ENCODE data around the gene ESRP2.

DNA sequence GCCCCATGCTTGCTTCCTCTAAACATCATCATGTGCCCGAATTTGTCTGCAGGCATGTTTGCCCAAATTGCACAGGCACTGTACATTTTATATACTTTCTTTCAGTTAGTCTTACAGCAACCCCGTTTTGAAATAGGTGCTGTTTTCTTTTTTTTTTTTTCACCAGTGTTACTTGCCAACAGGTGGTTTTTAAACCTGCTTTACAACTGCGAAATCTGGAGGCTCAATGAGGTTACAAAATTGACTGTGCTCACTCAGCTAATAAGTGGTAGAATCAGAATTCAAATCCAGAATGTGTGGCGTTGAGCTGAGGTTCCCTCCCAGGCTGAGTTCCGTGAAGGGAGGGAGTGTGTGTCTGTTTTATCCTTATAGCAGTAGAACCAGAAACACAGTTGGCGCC lies 15.0 kb upstream of the ESRP2 start:
- TF ChIP-seq, protein P1, sequence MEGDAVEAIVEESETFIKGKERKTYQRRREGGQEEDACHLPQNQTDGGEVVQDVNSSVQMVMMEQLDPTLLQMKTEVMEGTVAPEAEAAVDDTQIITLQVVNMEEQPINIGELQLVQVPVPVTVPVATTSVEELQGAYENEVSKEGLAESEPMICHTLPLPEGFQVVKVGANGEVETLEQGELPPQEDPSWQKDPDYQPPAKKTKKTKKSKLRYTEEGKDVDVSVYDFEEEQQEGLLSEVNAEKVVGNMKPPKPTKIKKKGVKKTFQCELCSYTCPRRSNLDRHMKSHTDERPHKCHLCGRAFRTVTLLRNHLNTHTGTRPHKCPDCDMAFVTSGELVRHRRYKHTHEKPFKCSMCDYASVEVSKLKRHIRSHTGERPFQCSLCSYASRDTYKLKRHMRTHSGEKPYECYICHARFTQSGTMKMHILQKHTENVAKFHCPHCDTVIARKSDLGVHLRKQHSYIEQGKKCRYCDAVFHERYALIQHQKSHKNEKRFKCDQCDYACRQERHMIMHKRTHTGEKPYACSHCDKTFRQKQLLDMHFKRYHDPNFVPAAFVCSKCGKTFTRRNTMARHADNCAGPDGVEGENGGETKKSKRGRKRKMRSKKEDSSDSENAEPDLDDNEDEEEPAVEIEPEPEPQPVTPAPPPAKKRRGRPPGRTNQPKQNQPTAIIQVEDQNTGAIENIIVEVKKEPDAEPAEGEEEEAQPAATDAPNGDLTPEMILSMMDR (conservative IDR thresholded peaks at IDR 0.05): no peak
- TF ChIP-seq ZFX (IDR thresholded peaks at IDR 0.05): no peak
